ENCODE measurements around the gene SPATA45. TPM values are rescaled to one million over a fixed set of nuclear protein-coding genes. Genes with fewer than 3 reads are reported as not detected.
A peak's percentile ranks its signal among the peaks of the same experiment; 100 is the strongest.

The SPATA45 gene
- total RNA-seq, 4 donors from 2014 or later, result not detected

- Histone ChIP-seq H3K4me1 (peaks cover 0 to 1% (median 0%) of the 10 kb centered on the region in 4 donors), H3K36me3 (peaks cover 0 to 40% (median 0%) of the 10 kb centered on the region in 3 donors), H3K4me3 (no peak overlapping the region), H3K27ac (no peak overlapping the region), H3K9me3 (no peaks in the 10 kb centered on the region), H3K27me3 (no peaks in the 10 kb centered on the region)
- DNase-seq, result no peak
- TF ChIP-seq CTCF (IDR thresholded peaks at IDR 0.05), result no peak
- no peak for TF ChIP-seq POLR2A (IDR thresholded peaks at IDR 0.05)
Observed at GRCh38 chr1:212783976-212784375, 63.5 kb downstream of the SPATA45 start.

- DNase-seq, result no peak
- peaks cover 0 to 40% (median 0%) of the 10 kb centered on the region in 3 donors for H3K36me3 ChIP-seq
- no peak overlapping the region for H3K27ac ChIP-seq
- no peak overlapping the region for H3K4me3 ChIP-seq
- no peaks in the 10 kb centered on the region for H3K27me3 ChIP-seq
- H3K9me3 ChIP-seq, result no peaks in the 10 kb centered on the region
- peak; percentile 14 to 81 (median 60) for TF ChIP-seq CTCF (IDR thresholded peaks at IDR 0.05)
- TF ChIP-seq POLR2A (IDR thresholded peaks at IDR 0.05), result no peak
- H3K4me1 ChIP-seq, result no peaks in the 10 kb centered on the region
Observed at GRCh38 chr1:212782422-212783154, 64.9 kb downstream of the SPATA45 start.

- TF ChIP-seq CTCF (IDR thresholded peaks at IDR 0.05) (no peak), POLR2A (IDR thresholded peaks at IDR 0.05) (no peak)
- no peak overlapping the region for H3K27ac ChIP-seq
- H3K36me3 ChIP-seq, result peaks cover 0 to 32% (median 0%) of the 10 kb centered on the region in 3 donors
- no peak overlapping the region for H3K4me3 ChIP-seq
- no peaks in the 10 kb centered on the region for H3K27me3 ChIP-seq
- DNase-seq, result no peak
- H3K4me1 ChIP-seq, result no peaks in the 10 kb centered on the region
- no peaks in the 10 kb centered on the region for H3K9me3 ChIP-seq
Observed at GRCh38 chr1:212781225-212781624, 66.2 kb downstream of the SPATA45 start.

- H3K4me3 ChIP-seq, result no peak overlapping the region
- H3K27me3 ChIP-seq, result no peaks in the 10 kb centered on the region
- no peak for DNase-seq
- TF ChIP-seq CTCF (IDR thresholded peaks at IDR 0.05) (no peak), POLR2A (IDR thresholded peaks at IDR 0.05) (no peak)
- H3K4me1 ChIP-seq, result no peaks in the 10 kb centered on the region
- H3K36me3 ChIP-seq, result peaks cover 0 to 27% (median 0%) of the 10 kb centered on the region in 3 donors
- H3K9me3 ChIP-seq, result no peaks in the 10 kb centered on the region
- no peak overlapping the region for H3K27ac ChIP-seq
Observed at GRCh38 chr1:212780759-212781158, 66.7 kb downstream of the SPATA45 start.

Small RNAs within 50 kb of the gene (small RNA-seq; reads per million reads assigned to genes)
- gene AC104333.1, result 0 reads per million in 2 donors
- gene AC104333.2, result 0 reads per million in 2 donors

Other genes starting within 250 kb of the SPATA45 start
- gene ATF3, start 238.9 kb downstream of the SPATA45 start, total RNA-seq, result 10 to 100 TPM in 3 of 4 donors, 1 to 10 TPM in 1; 10.0 to 38.0 (median 17.2) TPM
- 1 to 10 TPM in 3 of 4 donors, not detected in 1; 2.1 to 6.6 (median 4.7) TPM for gene BATF3, start 147.8 kb downstream of the SPATA45 start, total RNA-seq
- gene NSL1, start 55.9 kb downstream of the SPATA45 start, total RNA-seq, result 10 to 100 TPM; 29.2 to 61.9 (median 39.0) TPM
- gene TATDN3, start 55.8 kb downstream of the SPATA45 start, total RNA-seq, result 10 to 100 TPM in 2 of 4 donors, 1 to 10 TPM in 2; 5.8 to 22.3 (median 12.8) TPM
- gene FLVCR1, start 10.6 kb upstream of the SPATA45 start, total RNA-seq, result 10 to 100 TPM; 19.8 to 83.4 (median 41.5) TPM
- 1 to 10 TPM in 2 of 4 donors, under 1 TPM in 1, not detected in 1; 0.85 to 1.7 (median 1.1) TPM for gene VASH2, start 102.9 kb upstream of the SPATA45 start, total RNA-seq
- gene ANGEL2, start 168.2 kb upstream of the SPATA45 start, total RNA-seq, result 10 to 100 TPM; 21.1 to 62.7 (median 46.7) TPM
- gene RPS6KC1, start 203.6 kb upstream of the SPATA45 start, total RNA-seq, result 10 to 100 TPM; 13.5 to 29.7 (median 22.2) TPM